ENCODE data around the gene VRK1.

The VRK1 gene

DNA sequence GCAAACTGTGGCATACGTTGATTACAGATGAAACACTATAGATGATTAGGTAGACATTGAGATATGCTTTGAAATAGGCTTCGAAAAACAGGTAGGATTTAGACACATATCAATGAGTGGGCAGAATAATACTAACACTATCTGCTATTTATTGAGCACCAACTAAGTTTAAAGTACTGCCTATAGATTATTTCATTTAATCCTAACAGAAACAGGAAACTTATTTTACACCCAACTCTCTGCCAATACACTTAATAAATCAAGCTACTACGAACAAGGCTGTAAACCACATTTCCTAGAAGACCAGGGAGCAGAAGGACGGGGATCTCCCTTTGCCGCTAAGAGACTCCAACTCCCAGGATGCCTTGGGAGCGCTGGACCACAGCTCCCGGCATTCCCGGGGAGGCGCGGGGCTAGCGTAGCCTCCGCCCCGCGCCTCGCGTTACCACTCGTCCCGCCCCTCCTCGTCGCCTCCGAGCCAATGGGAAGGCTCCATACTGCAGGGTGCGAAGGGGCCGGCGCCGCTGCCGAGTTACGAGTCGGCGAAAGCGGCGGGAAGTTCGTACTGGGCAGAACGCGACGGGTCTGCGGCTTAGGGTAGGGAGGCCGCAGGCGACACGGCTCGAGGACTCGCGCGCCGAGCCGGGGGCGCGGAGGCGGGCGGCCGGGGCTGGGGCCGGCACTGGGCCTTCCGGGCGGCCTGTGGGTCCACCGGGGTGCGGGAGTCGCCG, at the start of gene VRK1:
Gene VRK1 (plus strand): TSS at position 532 of the 731 bp plus-strand sequence. CDS start 36,090 bp downstream, outside the sequence.
- Histone ChIP-seq H3K4me3 (replicated peaks; ENCODE audit: low read depth, low read length) (peak within 1 kb of the TSS; percentile 83), H3K36me3 (ENCODE audit: control insufficient read depth, insufficient read depth, low read length) (no peaks in the 10 kb centered on the region), H3K27me3 (replicated peaks; ENCODE audit: control insufficient read depth, insufficient read depth, low read length) (no peaks in the 10 kb centered on the region)
- DNase-seq (ENCODE audit: extremely low read depth, insufficient read length): peak; percentile 97
- TF ChIP-seq CTCF (IDR thresholded peaks at IDR 0.05; ENCODE audit: insufficient read depth, low read length, poor library complexity, severe bottlenecking): no peak

GRCh38 chr14:96747608-96748007, 49.6 kb upstream of the VRK1 start:
- Histone ChIP-seq H3K4me3 (replicated peaks; ENCODE audit: low read depth, low read length) (no peak overlapping the region), H3K27me3 (replicated peaks; ENCODE audit: control insufficient read depth, insufficient read depth, low read length) (0 out of 2 replicates have a peak, but pooled peaks cover 1% of the 10 kb centered on the region), H3K36me3 (ENCODE audit: control insufficient read depth, insufficient read depth, low read length) (no peaks in the 10 kb centered on the region)
- DNase-seq (ENCODE audit: extremely low read depth, insufficient read length): no peak
- TF ChIP-seq CTCF (IDR thresholded peaks at IDR 0.05; ENCODE audit: insufficient read depth, low read length, poor library complexity, severe bottlenecking): no peak

DNA sequence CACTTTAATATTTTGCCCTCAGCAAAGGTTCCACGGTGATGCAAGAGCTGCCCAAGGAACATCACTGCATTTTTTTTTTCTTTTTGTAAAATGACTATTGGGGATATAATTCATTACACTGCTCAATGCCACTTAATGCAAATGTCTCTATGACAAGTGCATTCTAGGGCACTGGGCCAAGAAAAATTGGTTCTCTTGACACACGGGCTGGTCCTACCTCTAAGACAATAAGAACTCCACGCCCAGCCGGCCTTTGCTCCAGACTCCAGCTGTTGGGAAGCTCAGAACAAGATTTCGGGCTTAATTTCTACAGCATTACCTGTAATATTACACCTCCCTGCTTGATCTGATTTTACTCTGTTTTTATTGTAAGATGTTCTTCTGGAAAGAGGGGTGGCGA, 48.8 kb upstream of the VRK1 start:
- H3K4me3 ChIP-seq (replicated peaks; ENCODE audit: low read depth, low read length): no peak overlapping the region
- H3K36me3 ChIP-seq (ENCODE audit: control insufficient read depth, insufficient read depth, low read length): no peaks in the 10 kb centered on the region
- DNase-seq (ENCODE audit: extremely low read depth, insufficient read length): no peak
- 0 out of 2 replicates have a peak, but pooled peaks cover 1% of the 10 kb centered on the region for H3K27me3 ChIP-seq (replicated peaks; ENCODE audit: control insufficient read depth, insufficient read depth, low read length)
- TF ChIP-seq CTCF (IDR thresholded peaks at IDR 0.05; ENCODE audit: insufficient read depth, low read length, poor library complexity, severe bottlenecking): no peak

- H3K27me3 ChIP-seq (replicated peaks; ENCODE audit: control insufficient read depth, insufficient read depth, low read length): no peaks in the 10 kb centered on the region; the same call in 1 of the 2 replicates
- DNase-seq (ENCODE audit: extremely low read depth, insufficient read length): no peak
- no peak for TF ChIP-seq CTCF (IDR thresholded peaks at IDR 0.05; ENCODE audit: insufficient read depth, low read length, poor library complexity, severe bottlenecking)
Measured at GRCh38 chr14:96751505-96751904, 45.7 kb upstream of the VRK1 start.

DNA sequence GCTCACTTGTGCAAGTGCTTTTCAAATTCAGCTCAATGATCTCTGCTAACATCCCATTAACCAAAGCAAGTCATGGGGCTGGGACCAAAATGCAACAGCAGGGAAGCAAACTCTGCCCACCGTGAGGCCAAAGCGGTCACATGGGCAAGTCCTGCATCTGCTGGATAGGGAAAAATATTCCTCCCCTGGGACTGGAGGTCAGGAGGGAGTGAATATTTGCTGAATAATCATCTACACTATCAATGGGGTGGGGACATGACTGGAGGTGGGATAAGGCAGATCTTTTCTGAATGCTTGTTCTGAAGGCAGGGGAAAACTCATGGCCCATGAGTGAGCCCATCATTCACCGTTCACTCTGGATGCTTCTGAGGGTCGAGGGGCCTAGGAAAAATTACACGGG, 45.1 kb upstream of the VRK1 start:
- Histone ChIP-seq H3K4me3 (replicated peaks; ENCODE audit: low read depth, low read length) (no peak overlapping the region), H3K27me3 (replicated peaks; ENCODE audit: control insufficient read depth, insufficient read depth, low read length) (no peaks in the 10 kb centered on the region; the same call in 1 of the 2 replicates), H3K36me3 (ENCODE audit: control insufficient read depth, insufficient read depth, low read length) (no peaks in the 10 kb centered on the region)
- no peak for DNase-seq (ENCODE audit: extremely low read depth, insufficient read length)
- no peak for TF ChIP-seq CTCF (IDR thresholded peaks at IDR 0.05; ENCODE audit: insufficient read depth, low read length, poor library complexity, severe bottlenecking)

More at GRCh38 chr14:96751505-96751904, 45.7 kb upstream of the VRK1 start:
- H3K4me3 ChIP-seq (replicated peaks; ENCODE audit: low read depth, low read length): no peak overlapping the region
- no peaks in the 10 kb centered on the region for H3K36me3 ChIP-seq (ENCODE audit: control insufficient read depth, insufficient read depth, low read length)
